Measurements from ENCODE around the gene SLC6A19. TPM values are rescaled to one million over a fixed set of nuclear protein-coding genes. Genes with fewer than 3 reads are reported as not detected.

Gene SLC6A19
- polyA plus RNA-seq, 1 of the 3 experiments (the other 2 are of a cell fraction): not detected

DNA sequence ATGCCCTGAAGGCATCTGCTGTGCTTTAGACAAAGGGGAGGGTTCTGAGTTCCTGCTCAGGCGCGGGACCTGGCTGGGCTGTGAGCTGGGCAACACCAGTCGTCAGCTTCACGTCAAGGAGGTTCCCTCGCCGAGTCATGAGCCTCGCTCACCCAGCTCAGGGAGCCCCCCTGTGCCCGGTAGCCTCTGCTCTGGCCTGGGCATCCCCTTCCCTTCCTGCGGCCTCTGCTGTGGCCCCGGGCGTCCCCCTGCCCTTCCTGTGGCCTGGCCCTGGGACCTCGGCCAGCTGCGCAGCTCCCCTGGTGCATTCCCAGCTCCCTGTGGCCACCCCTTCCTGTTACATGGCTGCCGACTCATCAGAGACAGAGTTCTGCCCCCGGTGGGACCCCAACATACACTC is 63.6 kb downstream of the SLC6A19 start:
- POLR2A ChIA-PET: no interaction called here
- Histone ChIP-seq H3K9me3 (no peaks in the 10 kb centered on the region; the same call in 1 of the 2 replicates), H3K79me2 (ENCODE audit: insufficient read depth) (no peaks in the 10 kb centered on the region), H3K4me1 (ENCODE audit: control insufficient read depth in 1 of 2, insufficient read depth in 2 of 2, low read depth in 1 of 2, low read length in 1 of 2) (no peaks in the 10 kb centered on the region), H3F3A (replicated peaks; ENCODE audit: insufficient read depth) (no peaks in the 10 kb centered on the region), H3K9me2 (no peaks in the 10 kb centered on the region), H3K4me3 (ENCODE audit: low read depth in 2 of 2, low read length in 1 of 2) (no peak overlapping the region), H3K27me3 (ENCODE audit: insufficient read depth) (no peaks in the 10 kb centered on the region; the same call in 1 of the 2 replicates), H2AFZ (ENCODE audit: low read depth) (no peak overlapping the region), H3K9ac (no peak overlapping the region), H3K4me2 (no peak overlapping the region), H4K20me1 (ENCODE audit: insufficient read depth) (no peaks in the 10 kb centered on the region), H3K27ac (ENCODE audit: low read depth in 2 of 2, low read length in 1 of 2) (no peak overlapping the region), H3K36me3 (replicated peaks in 1 of 2; ENCODE audit: control insufficient read depth in 1 of 2, insufficient read depth in 2 of 2, low read length in 1 of 2) (no peaks in the 10 kb centered on the region)
- WGBS (ENCODE audit: low lambda C conversion rate): 70% methylated on average over 3 of the region's 15 CpGs
- CTCF ChIA-PET: no interaction called here
- no peak for DNase-seq
- TF ChIP-seq, protein P1, sequence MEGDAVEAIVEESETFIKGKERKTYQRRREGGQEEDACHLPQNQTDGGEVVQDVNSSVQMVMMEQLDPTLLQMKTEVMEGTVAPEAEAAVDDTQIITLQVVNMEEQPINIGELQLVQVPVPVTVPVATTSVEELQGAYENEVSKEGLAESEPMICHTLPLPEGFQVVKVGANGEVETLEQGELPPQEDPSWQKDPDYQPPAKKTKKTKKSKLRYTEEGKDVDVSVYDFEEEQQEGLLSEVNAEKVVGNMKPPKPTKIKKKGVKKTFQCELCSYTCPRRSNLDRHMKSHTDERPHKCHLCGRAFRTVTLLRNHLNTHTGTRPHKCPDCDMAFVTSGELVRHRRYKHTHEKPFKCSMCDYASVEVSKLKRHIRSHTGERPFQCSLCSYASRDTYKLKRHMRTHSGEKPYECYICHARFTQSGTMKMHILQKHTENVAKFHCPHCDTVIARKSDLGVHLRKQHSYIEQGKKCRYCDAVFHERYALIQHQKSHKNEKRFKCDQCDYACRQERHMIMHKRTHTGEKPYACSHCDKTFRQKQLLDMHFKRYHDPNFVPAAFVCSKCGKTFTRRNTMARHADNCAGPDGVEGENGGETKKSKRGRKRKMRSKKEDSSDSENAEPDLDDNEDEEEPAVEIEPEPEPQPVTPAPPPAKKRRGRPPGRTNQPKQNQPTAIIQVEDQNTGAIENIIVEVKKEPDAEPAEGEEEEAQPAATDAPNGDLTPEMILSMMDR (IDR thresholded peaks at IDR 0.05): no peak
- TF ChIP-seq IRF3 (IDR thresholded peaks at IDR 0.05; ENCODE audit: low read depth, low read length) (no peak), EP300 (IDR thresholded peaks at IDR 0.05; ENCODE audit: borderline replicate concordance in 1 of 2, low read depth in 1 of 2, low read length in 1 of 2) (no peak), TEAD4 (IDR thresholded peaks at IDR 0.05; ENCODE audit: borderline replicate concordance, insufficient read depth) (no peak), MEF2A (IDR thresholded peaks at IDR 0.05; ENCODE audit: borderline replicate concordance, low read depth) (no peak)

DNA sequence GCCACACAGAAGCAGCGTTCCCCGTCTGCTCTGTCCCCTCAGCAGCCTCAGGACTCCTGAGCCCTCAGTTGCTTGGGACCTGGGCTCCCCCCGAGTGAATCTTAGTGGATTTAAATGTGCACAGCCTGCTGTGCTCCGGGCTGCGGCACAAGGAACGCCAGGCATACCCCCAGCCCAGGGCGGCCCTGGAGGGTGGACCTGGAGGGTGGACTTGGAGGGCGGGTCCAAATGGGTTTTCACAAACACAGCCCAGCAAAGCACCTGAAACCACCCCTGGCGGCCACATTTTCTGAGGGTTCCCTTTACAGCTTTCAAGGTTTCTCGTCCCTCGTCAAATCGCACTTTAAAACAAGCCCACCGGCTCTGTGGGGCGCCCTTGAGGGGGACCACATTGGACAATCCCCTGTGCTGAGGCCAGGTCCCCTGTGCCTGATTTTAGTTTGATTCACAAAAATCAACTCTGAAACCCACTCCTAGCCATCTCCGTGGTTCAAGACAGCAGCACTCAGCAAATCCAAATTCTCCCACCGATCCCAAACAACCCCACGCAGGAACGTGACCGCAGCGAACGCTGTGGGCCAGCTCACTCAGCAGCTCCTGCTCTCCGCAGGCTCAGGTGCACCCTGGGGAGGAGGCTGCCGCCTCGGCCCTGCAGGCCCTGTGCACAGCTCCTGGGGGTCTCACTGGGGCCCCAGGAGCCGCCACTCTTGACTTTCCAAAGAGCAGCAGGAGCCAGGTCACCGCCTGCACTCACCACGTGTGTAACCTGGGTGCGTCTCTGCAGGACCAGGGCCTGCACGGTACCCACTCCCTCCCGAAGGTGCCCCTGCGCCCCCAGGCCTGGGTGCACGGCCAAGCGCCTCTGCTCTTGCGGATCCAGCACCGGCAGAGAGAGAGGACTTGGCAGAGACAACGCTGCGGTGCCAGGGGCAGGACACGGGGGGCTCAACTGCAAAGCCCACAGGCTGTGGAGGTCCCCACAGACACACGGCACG is 64.4 kb downstream of the SLC6A19 start:
- POLR2A ChIA-PET: no interaction called here
- Histone ChIP-seq H3K36me3 (replicated peaks in 1 of 2; ENCODE audit: control insufficient read depth in 1 of 2, insufficient read depth in 2 of 2, low read length in 1 of 2) (no peaks in the 10 kb centered on the region), H2AFZ (ENCODE audit: low read depth) (no peak overlapping the region), H3K9me2 (no peaks in the 10 kb centered on the region), H3K9ac (no peak overlapping the region), H4K20me1 (ENCODE audit: insufficient read depth) (no peaks in the 10 kb centered on the region), H3K4me3 (ENCODE audit: low read depth in 2 of 2, low read length in 1 of 2) (no peak overlapping the region), H3K4me1 (ENCODE audit: control insufficient read depth in 1 of 2, insufficient read depth in 2 of 2, low read depth in 1 of 2, low read length in 1 of 2) (no peaks in the 10 kb centered on the region), H3K9me3 (no peaks in the 10 kb centered on the region; the same call in 1 of the 2 replicates), H3F3A (replicated peaks; ENCODE audit: insufficient read depth) (no peaks in the 10 kb centered on the region), H3K27me3 (ENCODE audit: insufficient read depth) (no peaks in the 10 kb centered on the region; the same call in 1 of the 2 replicates), H3K4me2 (no peak overlapping the region), H3K27ac (ENCODE audit: low read depth in 2 of 2, low read length in 1 of 2) (no peak overlapping the region), H3K79me2 (ENCODE audit: insufficient read depth) (no peaks in the 10 kb centered on the region)
- CTCF ChIA-PET: no interaction called here
- DNase-seq: no peak
- 67% methylated on average over 34 of the region's 40 CpGs for WGBS (ENCODE audit: low lambda C conversion rate)
- TF ChIP-seq ZBTB33 (IDR thresholded peaks at IDR 0.05; ENCODE audit: borderline replicate concordance, low read depth) (no peak), USF2 (IDR thresholded peaks at IDR 0.05; ENCODE audit: borderline replicate concordance, low read depth, low read length) (no peak), POLR2AphosphoS5 (IDR thresholded peaks at IDR 0.05; ENCODE audit: low read depth, low read length) (no peak), YY1 (IDR thresholded peaks at IDR 0.05; ENCODE audit: low read depth) (no peak), RAD21 (IDR thresholded peaks at IDR 0.05; ENCODE audit: low read length) (no peak), GATA2 (CRISPR knock-in tag; IDR thresholded peaks at IDR 0.05) (no peak)

Data from SK-N-SH (cell line).